GM12875 (cell line): ENCODE results near the gene ASCC1.

Source experiments
- H3K4me3 ChIP-seq: one replicate; pipeline ENCODE4 v1.5.1; 2011; ENCODE audit warnings: low read depth, low read length, control low read depth
- TF ChIP-seq, protein P1 (sequence below): IDR thresholded peaks from 2 replicates; pipeline ENCODE4 v1.5.1; 2011; ENCODE audit warnings: low read depth, mild to moderate bottlenecking, control low read depth, inconsistent platforms, low read length, moderate library complexity, borderline replicate concordance; ENCODE audit not compliant: insufficient read depth

ASCC1 gene

DNA sequence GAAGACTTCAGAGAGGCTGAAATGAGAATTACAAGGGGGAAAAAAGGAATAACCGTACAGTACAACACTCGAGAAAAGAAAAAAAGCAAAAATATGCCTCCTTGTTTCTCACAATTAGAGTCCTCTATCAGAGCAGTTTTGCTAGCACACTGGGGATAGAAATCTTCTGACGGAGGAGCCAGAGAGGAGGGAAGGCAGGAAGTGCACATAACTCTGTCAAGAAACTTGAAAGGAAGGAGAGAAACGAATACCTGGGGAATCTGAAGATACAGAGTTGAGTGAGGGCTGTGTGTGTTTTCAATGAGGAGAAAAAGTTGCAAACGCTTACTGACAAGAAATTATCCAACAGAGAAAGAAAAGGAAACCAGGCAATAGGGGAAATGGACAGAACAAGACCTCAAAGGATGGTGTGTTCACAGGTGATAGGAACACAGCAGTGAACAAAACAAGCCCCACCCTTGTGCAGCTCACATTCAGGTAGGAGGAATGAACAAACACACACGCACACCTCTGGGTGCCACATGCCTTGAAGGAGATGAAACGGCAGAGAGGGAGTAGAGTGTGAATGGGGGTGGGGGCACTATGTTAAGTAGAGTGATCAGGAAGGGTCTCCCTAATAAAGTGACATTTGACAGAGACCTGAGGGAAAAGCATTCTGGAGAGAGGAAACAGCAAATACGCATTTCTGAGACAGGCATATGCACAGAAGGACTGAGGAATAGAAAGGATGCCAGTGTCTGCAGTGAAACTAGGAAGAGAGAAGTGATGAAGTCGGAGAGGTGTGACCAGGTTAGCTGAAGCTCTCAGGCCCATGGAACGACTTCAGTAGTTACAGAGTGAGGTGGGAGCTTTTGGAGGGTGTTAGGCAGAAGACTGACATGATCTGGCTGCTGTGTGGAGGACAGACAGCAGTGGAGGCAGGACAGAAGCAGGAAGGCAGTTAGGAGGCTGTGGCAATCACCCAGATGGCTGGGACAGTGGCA is 81.0 kb downstream of the ASCC1 start:
- TF ChIP-seq, protein P1, sequence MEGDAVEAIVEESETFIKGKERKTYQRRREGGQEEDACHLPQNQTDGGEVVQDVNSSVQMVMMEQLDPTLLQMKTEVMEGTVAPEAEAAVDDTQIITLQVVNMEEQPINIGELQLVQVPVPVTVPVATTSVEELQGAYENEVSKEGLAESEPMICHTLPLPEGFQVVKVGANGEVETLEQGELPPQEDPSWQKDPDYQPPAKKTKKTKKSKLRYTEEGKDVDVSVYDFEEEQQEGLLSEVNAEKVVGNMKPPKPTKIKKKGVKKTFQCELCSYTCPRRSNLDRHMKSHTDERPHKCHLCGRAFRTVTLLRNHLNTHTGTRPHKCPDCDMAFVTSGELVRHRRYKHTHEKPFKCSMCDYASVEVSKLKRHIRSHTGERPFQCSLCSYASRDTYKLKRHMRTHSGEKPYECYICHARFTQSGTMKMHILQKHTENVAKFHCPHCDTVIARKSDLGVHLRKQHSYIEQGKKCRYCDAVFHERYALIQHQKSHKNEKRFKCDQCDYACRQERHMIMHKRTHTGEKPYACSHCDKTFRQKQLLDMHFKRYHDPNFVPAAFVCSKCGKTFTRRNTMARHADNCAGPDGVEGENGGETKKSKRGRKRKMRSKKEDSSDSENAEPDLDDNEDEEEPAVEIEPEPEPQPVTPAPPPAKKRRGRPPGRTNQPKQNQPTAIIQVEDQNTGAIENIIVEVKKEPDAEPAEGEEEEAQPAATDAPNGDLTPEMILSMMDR = no peak
- H3K4me3 ChIP-seq = no peak overlapping the region

- TF ChIP-seq, protein P1 = no peak
- no peak overlapping the region for H3K4me3 ChIP-seq
These were observed 82.6 kb downstream of the ASCC1 start for GRCh38 chr10:72133517-72133916.

GRCh38 chr10:72132854-72133253 is 83.2 kb downstream of the ASCC1 start:
- TF ChIP-seq, protein P1 = no peak
- no peak overlapping the region for H3K4me3 ChIP-seq

- H3K4me3 ChIP-seq = no peak overlapping the region
- TF ChIP-seq, protein P1 = no peak
These were observed 88.5 kb downstream of the ASCC1 start for GRCh38 chr10:72127571-72127970.

DNA sequence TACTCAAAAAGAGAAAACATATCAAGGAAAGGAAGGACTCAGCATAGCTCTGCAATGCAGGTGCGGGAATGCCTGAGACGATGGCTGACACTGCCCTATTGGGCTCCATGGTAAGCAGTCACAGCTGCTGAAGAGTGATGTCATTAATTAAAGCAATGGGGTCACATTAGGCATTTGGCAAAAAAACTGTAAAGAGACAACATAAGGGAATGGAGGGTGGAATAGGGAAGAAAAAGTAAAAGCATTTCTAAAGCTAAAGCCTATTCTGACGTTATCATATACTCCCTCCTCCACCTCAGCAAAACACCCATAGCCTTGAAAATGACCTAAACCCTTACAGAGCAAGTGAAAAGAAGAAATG is 89.2 kb downstream of the ASCC1 start:
- H3K4me3 ChIP-seq = no peak overlapping the region
- TF ChIP-seq, protein P1 = no peak

- TF ChIP-seq, protein P1 = peak; percentile 10; the same call in 1 of the 2 replicates
- H3K4me3 ChIP-seq = no peak overlapping the region
These were observed 89.7 kb downstream of the ASCC1 start for GRCh38 chr10:72126184-72126871.

- TF ChIP-seq, protein P1 = no peak
- no peak overlapping the region for H3K4me3 ChIP-seq
These were observed 91.1 kb downstream of the ASCC1 start for GRCh38 chr10:72124989-72125388.
